DND-41 (cell line): Measurements from ENCODE around the gene ZG16B.

ENCODE experiments used
- ATAC-seq: fragments of 200-7000 bp; cut with Tn5 transposase; 3 replicates; pipeline ENCODE4 v1.9.1; 2021; ENCODE audit warnings: low read depth; ENCODE audit not compliant: insufficient read depth
- DNase-seq: peaks from one replicate; pipeline ENCODE4 v3.0.0-alpha.2; 2020
- H2AFZ ChIP-seq: 2 replicates; pipeline ENCODE4 v1.6.0; 2012; ENCODE audit warnings: low read depth, low read length
- H3K27ac ChIP-seq: 2 replicates; pipeline ENCODE4 v1.5.1; 2012; ENCODE audit warnings: low read length, inconsistent platforms
- H3K27me3 ChIP-seq: fragments of 200-600 bp; sonication (generic); 2 replicates; pipeline ENCODE4 v1.6.0; 2012; ENCODE audit warnings: low read length, mild to moderate bottlenecking, inconsistent platforms; ENCODE audit not compliant: insufficient read depth, poor library complexity
- H3K36me3 ChIP-seq: 2 replicates; pipeline ENCODE4 v1.5.1; 2012; ENCODE audit warnings: low read length, inconsistent platforms; ENCODE audit not compliant: insufficient read depth
- H3K4me1 ChIP-seq: 2 replicates; pipeline ENCODE4 v1.5.1; 2012; ENCODE audit warnings: mild to moderate bottlenecking, low read length; ENCODE audit not compliant: insufficient read depth
- H3K4me2 ChIP-seq: 2 replicates; pipeline ENCODE4 v1.6.0; 2012; ENCODE audit warnings: mild to moderate bottlenecking, moderate library complexity, low read length, inconsistent platforms; ENCODE audit not compliant: insufficient read depth
- H3K4me3 ChIP-seq, 2 experiments: fragments of 200-600 bp in 1 of 2; shearing (Covaris generic) in 1 of 2; 2 replicates each; pipeline ENCODE4 v1.5.1; 2012 to 2016; ENCODE audit warnings: inconsistent platforms in 2 of 2, low read length in 2 of 2, mild to moderate bottlenecking in 2 of 2, low read depth in 1 of 2, moderate library complexity in 1 of 2
- H3K79me2 ChIP-seq: 2 replicates; pipeline ENCODE4 v1.6.0; 2012; ENCODE audit warnings: low read length, inconsistent platforms; ENCODE audit not compliant: insufficient read depth
- H3K9ac ChIP-seq: 2 replicates; pipeline ENCODE4 v1.6.0; 2012; ENCODE audit warnings: low read depth, mild to moderate bottlenecking, inconsistent platforms, low read length, moderate library complexity
- H3K9me3 ChIP-seq: 2 replicates; pipeline ENCODE4 v1.5.1; 2012; ENCODE audit warnings: low read length, moderate library complexity, mild to moderate bottlenecking, inconsistent platforms; ENCODE audit not compliant: insufficient read depth, severe bottlenecking
- H4K20me1 ChIP-seq: 2 replicates; pipeline ENCODE4 v1.6.0; 2012; ENCODE audit warnings: low read length; ENCODE audit not compliant: insufficient read depth
- CTCF ChIP-seq: IDR thresholded peaks from 2 replicates; pipeline ENCODE4 v1.5.1; 2012; ENCODE audit warnings: borderline replicate concordance, low read length, moderate library complexity, mild to moderate bottlenecking; ENCODE audit not compliant: poor library complexity, severe bottlenecking; ENCODE audit errors: extremely low read depth
- EZH2 ChIP-seq: IDR thresholded peaks from 3 replicates; pipeline ENCODE4 v1.6.1; 2012; ENCODE audit warnings: borderline replicate concordance, low read depth, mild to moderate bottlenecking, moderate library complexity, low read length, inconsistent platforms; ENCODE audit not compliant: severe bottlenecking

ZG16B gene

GRCh38 chr16:2833776-2834175, 3.7 kb downstream of the ZG16B start:
- Histone ChIP-seq H3K9ac (no peak overlapping the region), H4K20me1 (no peaks in the 10 kb centered on the region), H3K79me2 (no peaks in the 10 kb centered on the region), H3K4me2 (no peak overlapping the region), H3K36me3 (no peaks in the 10 kb centered on the region), H3K4me3 (no peak overlapping the region), H2AFZ (no peak overlapping the region), H3K27me3 (no peaks in the 10 kb centered on the region), H3K27ac (no peak overlapping the region), H3K9me3 (no peaks in the 10 kb centered on the region), H3K4me1 (no peaks in the 10 kb centered on the region)
- TF ChIP-seq EZH2: no peak
- no peak for TF ChIP-seq CTCF
- ATAC-seq (no peak), DNase-seq (no peak)

- no peak overlapping the region for H3K9ac ChIP-seq
- no peak overlapping the region for H3K27ac ChIP-seq
- H4K20me1 ChIP-seq: no peaks in the 10 kb centered on the region
- TF ChIP-seq EZH2 (no peak), CTCF (no peak)
- no peaks in the 10 kb centered on the region for H3K27me3 ChIP-seq
- DNase-seq (no peak), ATAC-seq (no peak)
- H3K4me2 ChIP-seq: no peak overlapping the region
- H3K4me1 ChIP-seq: no peaks in the 10 kb centered on the region
- H3K9me3 ChIP-seq: no peaks in the 10 kb centered on the region
- no peaks in the 10 kb centered on the region for H3K79me2 ChIP-seq
- H3K4me3 ChIP-seq: no peak overlapping the region
- no peaks in the 10 kb centered on the region for H3K36me3 ChIP-seq
- no peak overlapping the region for H2AFZ ChIP-seq
These were observed 4.9 kb downstream of the ZG16B start for GRCh38 chr16:2834968-2835367.

GRCh38 chr16:2835638-2836493, 5.8 kb downstream of the ZG16B start:
- Histone ChIP-seq H4K20me1 (no peaks in the 10 kb centered on the region), H3K36me3 (no peaks in the 10 kb centered on the region), H3K9me3 (no peaks in the 10 kb centered on the region), H3K4me3 (no peak overlapping the region), H3K27me3 (no peaks in the 10 kb centered on the region), H3K4me2 (no peak overlapping the region), H3K9ac (no peak overlapping the region), H3K79me2 (no peaks in the 10 kb centered on the region), H3K4me1 (no peaks in the 10 kb centered on the region), H3K27ac (no peak overlapping the region), H2AFZ (no peak overlapping the region)
- no peak for DNase-seq
- ATAC-seq: no peak
- no peak for TF ChIP-seq EZH2
- no peak for TF ChIP-seq CTCF
